Pancreas (tissue), 10 donors: ENCODE results near the gene LMAN1L. TPM values are rescaled to one million over a fixed set of nuclear protein-coding genes. Genes with fewer than 3 reads are reported as not detected.

ENCODE experiments used
- ATAC-seq, 4 donors: fragments of 200-7000 bp; cut with Tn5 transposase; one replicate each; pipeline versions ENCODE4 v1.8.0 to v1.9.1; 2020; ENCODE audit warnings: mild to moderate bottlenecking in 4 of 4, moderate library complexity in 4 of 4
- DNase-seq, 6 donors: peaks; one replicate each; pipeline ENCODE4 v3.0.0-alpha.2; 2020
- FAIRE-seq: peaks from 2 replicates; lab custom pipeline; 2012; peaks lifted over from hg19 to GRCh38; lab: Jason Lieb, UNC
- H3K27ac ChIP-seq, 4 donors: fragments of 200-600 bp; sonication (generic); 1 replicate in 3 of 4; 2 replicates in 1 of 4; pipeline versions ENCODE4 v1.5.0 to v1.8.0; 2020
- H3K27me3 ChIP-seq, 4 donors: fragments of 200-600 bp; one replicate each; pipeline ENCODE4 v1.8.0; 2021
- H3K36me3 ChIP-seq, 3 donors: fragments of 200-600 bp; sonication (generic) in 1 of 3; one replicate each; pipeline versions ENCODE4 v1.5.0 to v1.8.0; 2020 to 2021
- H3K4me1 ChIP-seq, 3 donors: fragments of 200-600 bp; one replicate each; pipeline ENCODE4 v1.8.0; 2021
- H3K4me3 ChIP-seq, 4 donors: fragments of 200-600 bp; sonication (generic) in 2 of 4; one replicate each; pipeline versions ENCODE4 v1.5.0 to v1.8.0; 2020 to 2021
- H3K9me3 ChIP-seq, 4 donors: fragments of 200-600 bp; one replicate each; pipeline ENCODE4 v1.8.0; 2021
- WGBS, 2 donors: extraction: QIAGEN DNeasy Blood & Tissue Kit; methylation state at CpG; one replicate each; pipeline ENCODE4 v1.1.7; 2013; 5-methylcytosine and 5-hydroxymethylcytosine counted together
- intact Hi-C, 3 donors: fragments of 100-400 bp; cut with DNase I; formaldehyde crosslinking; loops; one replicate each; pipeline versions ENCODE4 v1.11.1 to v1.14.2; 2022
- polyA plus RNA-seq, 2 donors: library from polyadenylated mRNA; stranded (reverse); fragments of 200-250 nt; gene quantifications; one replicate each; pipeline ENCODE4 v1.2.3, GENCODE V29; 2013
- total RNA-seq, 6 donors: library from RNA; stranded (reverse); fragmentation: NEBNext Ultra II Directional in 4 of 6; extraction: Animal tissue kit (Norgen Biotek cat#: 25700) in 4 of 6; gene quantifications; one replicate each; pipeline versions ENCODE4 v1.2.1 to v1.2.4, GENCODE V29; 2021 to 2023
- TF ChIP-seq, protein P1 (sequence below), 4 donors: fragments of 200-600 bp; sonication (generic) in 3 of 4; IDR thresholded peaks; one replicate each; pipeline versions ENCODE4 v1.5.0 to v1.8.0; 2021; ENCODE audit warnings: antibody characterized with exemption in 4 of 4
- donor health status: healthy with polysubstance abuse.
- donor health status: DM: no; HTN: no; CAD: no; lungs with moderate emphysema.
- donor health status: DM: no; HTN: no; CAD: no.
- donor health status: control.
- donor health status: control.
- donor health status: Bipolar disorder and iron deficiency.
- donor health status: DM: yes; HTN: yes; CAD: no.
- donor health status: DM: no; HTN: no; CAD: no.
- donor health status: DM: no; HTN: no; CAD: no.
- donor health status: DM: yes; HTN: yes; CAD: no.

The LMAN1L gene
- total and polyA plus RNA-seq, 8 donors = 0.14 TPM; not detected in 7

DNA sequence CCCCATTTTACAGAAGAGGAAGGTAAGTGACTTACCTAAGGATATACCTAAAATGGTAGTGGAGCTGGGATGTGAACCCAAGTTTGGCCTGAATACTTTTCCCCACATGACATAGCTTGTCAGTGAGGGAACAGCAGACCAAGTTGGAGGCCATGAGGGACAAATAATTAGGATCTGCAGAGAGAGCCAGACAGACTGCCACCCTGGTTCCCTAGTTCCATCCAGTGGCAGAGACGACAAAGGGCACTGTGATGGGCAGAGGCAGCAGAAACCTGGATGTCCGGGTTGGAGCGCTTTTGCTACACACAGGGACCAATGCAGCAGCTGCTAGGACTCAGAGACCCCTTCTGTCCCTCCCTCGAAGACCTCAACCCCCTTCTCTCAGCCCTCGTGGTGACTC, 15.0 kb downstream of the LMAN1L start:
- ATAC-seq (no peak), DNase-seq (no peak), FAIRE-seq (no peak)
- Histone ChIP-seq H3K4me1 (no peaks in the 10 kb centered on the region), H3K4me3 (no peak overlapping the region), H3K9me3 (no peaks in the 10 kb centered on the region), H3K27ac (no peak overlapping the region), H3K27me3 (no peaks in the 10 kb centered on the region), H3K36me3 (no peaks in the 10 kb centered on the region)
- TF ChIP-seq, protein P1, sequence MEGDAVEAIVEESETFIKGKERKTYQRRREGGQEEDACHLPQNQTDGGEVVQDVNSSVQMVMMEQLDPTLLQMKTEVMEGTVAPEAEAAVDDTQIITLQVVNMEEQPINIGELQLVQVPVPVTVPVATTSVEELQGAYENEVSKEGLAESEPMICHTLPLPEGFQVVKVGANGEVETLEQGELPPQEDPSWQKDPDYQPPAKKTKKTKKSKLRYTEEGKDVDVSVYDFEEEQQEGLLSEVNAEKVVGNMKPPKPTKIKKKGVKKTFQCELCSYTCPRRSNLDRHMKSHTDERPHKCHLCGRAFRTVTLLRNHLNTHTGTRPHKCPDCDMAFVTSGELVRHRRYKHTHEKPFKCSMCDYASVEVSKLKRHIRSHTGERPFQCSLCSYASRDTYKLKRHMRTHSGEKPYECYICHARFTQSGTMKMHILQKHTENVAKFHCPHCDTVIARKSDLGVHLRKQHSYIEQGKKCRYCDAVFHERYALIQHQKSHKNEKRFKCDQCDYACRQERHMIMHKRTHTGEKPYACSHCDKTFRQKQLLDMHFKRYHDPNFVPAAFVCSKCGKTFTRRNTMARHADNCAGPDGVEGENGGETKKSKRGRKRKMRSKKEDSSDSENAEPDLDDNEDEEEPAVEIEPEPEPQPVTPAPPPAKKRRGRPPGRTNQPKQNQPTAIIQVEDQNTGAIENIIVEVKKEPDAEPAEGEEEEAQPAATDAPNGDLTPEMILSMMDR (IDR thresholded peaks at IDR 0.05) = no peak
- intact Hi-C loops = no loop called here
- 46 to 60% methylated on average over 5 of the region's 5 CpGs for WGBS, 2 donors

- no peaks in the 10 kb centered on the region for H3K36me3 ChIP-seq
- FAIRE-seq = no peak
Observed at GRCh38 chr15:74828835-74829234, 16.2 kb downstream of the LMAN1L start.

GRCh38 chr15:74829486-74829885, 16.9 kb downstream of the LMAN1L start:
- FAIRE-seq (no peak), ATAC-seq (no peak), DNase-seq (no peak)
- H3K4me1 ChIP-seq = no peaks in the 10 kb centered on the region
- intact Hi-C loops = no loop called here
- no peaks in the 10 kb centered on the region for H3K36me3 ChIP-seq
- no peaks in the 10 kb centered on the region for H3K27me3 ChIP-seq
- H3K27ac ChIP-seq = no peak overlapping the region
- TF ChIP-seq, protein P1 (IDR thresholded peaks at IDR 0.05) = no peak
- H3K4me3 ChIP-seq = no peak overlapping the region
- 56 to 73% methylated on average over 3 of the region's 3 CpGs for WGBS, 2 donors
- no peaks in the 10 kb centered on the region for H3K9me3 ChIP-seq

More at GRCh38 chr15:74828835-74829234, 16.2 kb downstream of the LMAN1L start:
- TF ChIP-seq, protein P1 (IDR thresholded peaks at IDR 0.05) = no peak
- Histone ChIP-seq H3K4me3 (no peak overlapping the region), H3K9me3 (no peaks in the 10 kb centered on the region), H3K27ac (no peak overlapping the region), H3K27me3 (no peaks in the 10 kb centered on the region), H3K4me1 (no peaks in the 10 kb centered on the region)
- intact Hi-C loops = no loop called here
- ATAC-seq (no peak), DNase-seq (no peak)
- WGBS, 2 donors = 52 to 62% methylated on average over 6 of the region's 6 CpGs

DNA sequence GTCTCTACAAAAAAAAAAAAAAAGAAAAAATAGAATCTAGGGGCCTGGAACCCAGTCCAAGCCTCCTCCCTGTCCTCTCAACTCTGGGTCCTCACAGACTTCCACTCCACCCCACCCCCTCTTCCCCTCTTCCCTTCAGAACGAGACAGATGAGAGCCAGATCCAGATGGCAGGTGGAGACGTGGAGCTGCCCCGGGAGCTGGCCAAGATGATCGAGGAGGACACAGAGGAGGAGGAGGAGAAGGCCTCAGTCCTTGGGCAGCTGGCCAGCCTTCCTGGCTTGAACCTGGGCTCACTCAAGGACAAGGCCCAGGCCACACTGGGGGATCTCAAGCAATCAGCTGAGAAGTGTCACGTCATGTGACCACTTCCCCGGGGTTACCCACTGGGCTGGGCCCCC, 17.4 kb downstream of the LMAN1L start:
- peak in 1 of 6 donors; percentile 67 for DNase-seq
- intact Hi-C loops = no loop called here
- no peaks in the 10 kb centered on the region for H3K4me1 ChIP-seq
- no peak for ATAC-seq
- no peak for FAIRE-seq
- WGBS, 2 donors = 43 to 58% methylated on average over 6 of the region's 6 CpGs
- H3K4me3 ChIP-seq = no peak overlapping the region
- no peak overlapping the region for H3K27ac ChIP-seq
- no peaks in the 10 kb centered on the region for H3K9me3 ChIP-seq
- H3K27me3 ChIP-seq = no peaks in the 10 kb centered on the region
- no peaks in the 10 kb centered on the region for H3K36me3 ChIP-seq
- TF ChIP-seq, protein P1 (IDR thresholded peaks at IDR 0.05) = no peak

GRCh38 chr15:74830868-74831267, 18.2 kb downstream of the LMAN1L start:
- DNase-seq = no peak
- H3K27me3 ChIP-seq = no peaks in the 10 kb centered on the region
- H3K27ac ChIP-seq = no peak overlapping the region
- WGBS, 2 donors = 77 to 84% methylated on average over 5 of the region's 5 CpGs
- TF ChIP-seq, protein P1 (IDR thresholded peaks at IDR 0.05) = no peak
- no peak for FAIRE-seq
- no peaks in the 10 kb centered on the region for H3K36me3 ChIP-seq
- H3K9me3 ChIP-seq = no peaks in the 10 kb centered on the region
- intact Hi-C loops = no loop called here
- H3K4me3 ChIP-seq = no peak overlapping the region
- no peaks in the 10 kb centered on the region for H3K4me1 ChIP-seq
- ATAC-seq = no peak
